Hepatocyte (in vitro differentiated cells): ENCODE measurements around the gene ERBB4. TPM values are rescaled to one million over a fixed set of nuclear protein-coding genes. Genes with fewer than 3 reads are reported as not detected.

Experiments used
- DNase-seq: peaks from one replicate; pipeline ENCODE4 v3.0.0-alpha.2; 2016; ENCODE audit warnings: low spot score
- H2AFZ ChIP-seq: fragments of 200-600 bp; sonication (generic); 2 replicates; pipeline ENCODE4 v1.6.0; 2016; ENCODE audit warnings: antibody characterized with exemption, mild to moderate bottlenecking
- H3K27ac ChIP-seq: fragments of 200-600 bp; sonication (generic); 2 replicates; pipeline ENCODE4 v1.5.1; 2016; ENCODE audit warnings: mild to moderate bottlenecking
- H3K27me3 ChIP-seq: fragments of 200-600 bp; sonication (generic); 2 replicates; pipeline ENCODE4 v1.6.1; 2016
- H3K36me3 ChIP-seq: fragments of 200-600 bp; sonication (generic); replicated peaks from 2 replicates; pipeline ENCODE4 v1.5.1; 2016; ENCODE audit warnings: low read depth; ENCODE audit not compliant: insufficient read depth
- H3K4me1 ChIP-seq: fragments of 200-600 bp; sonication (generic); 2 replicates; pipeline ENCODE4 v1.5.1; 2016; ENCODE audit warnings: mild to moderate bottlenecking, moderate library complexity; ENCODE audit not compliant: insufficient read depth
- H3K4me2 ChIP-seq: fragments of 200-600 bp; sonication (generic); 2 replicates; pipeline ENCODE4 v1.6.0; 2016
- H3K4me3 ChIP-seq: fragments of 200-600 bp; sonication (generic); 2 replicates; pipeline ENCODE4 v1.5.1; 2016; ENCODE audit warnings: mild to moderate bottlenecking
- H3K79me2 ChIP-seq: fragments of 200-600 bp; sonication (generic); 2 replicates; pipeline ENCODE4 v1.6.0; 2017; ENCODE audit warnings: mild to moderate bottlenecking
- H3K9me2 ChIP-seq: fragments of 200-600 bp; sonication (generic); replicated peaks from 2 replicates; pipeline ENCODE4 v1.6.0; 2017; ENCODE audit warnings: mild to moderate bottlenecking; ENCODE audit not compliant: insufficient read depth
- H3K9me3 ChIP-seq: fragments of 200-600 bp; sonication (generic); 2 replicates; pipeline ENCODE4 v1.5.1; 2016; ENCODE audit warnings: low read depth, mild to moderate bottlenecking
- H4K20me1 ChIP-seq: fragments of 200-600 bp; sonication (generic); 2 replicates; pipeline ENCODE4 v1.6.0; 2016; ENCODE audit warnings: mild to moderate bottlenecking; ENCODE audit not compliant: insufficient read depth, poor library complexity, severe bottlenecking
- EZH2 ChIP-seq: fragments of 200-600 bp; sonication (generic); IDR thresholded peaks from 2 replicates; pipeline ENCODE4 v1.6.1; 2016; ENCODE audit warnings: antibody characterized with exemption, mild to moderate bottlenecking, borderline replicate concordance
- EZH2phosphoT487 ChIP-seq: fragments of 200-600 bp; sonication (generic); IDR thresholded peaks from one replicate; pipeline ENCODE4 v1.6.1; 2018; ENCODE audit warnings: antibody characterized with exemption, mild to moderate bottlenecking, low read depth, moderate library complexity; ENCODE audit not compliant: unreplicated experiment, severe bottlenecking
- WGBS: methylation state at CpG from one replicate; pipeline ENCODE4 v1.1.6; 2016; ENCODE audit warnings: low lambda C conversion rate; ENCODE audit errors: missing lambda C conversion rate; 5-methylcytosine and 5-hydroxymethylcytosine counted together
- polyA plus RNA-seq: library from polyadenylated mRNA; unstranded; fragments of >200 nt; fragmentation: Nextera tagmentation; extraction: Ambion mirVana; gene quantifications from 2 replicates; pipeline ENCODE4 v1.2.1, GENCODE V29; 2016
- total RNA-seq: library from RNA; depleted of rRNA; stranded (reverse); fragments of >200 nt; gene quantifications from 2 replicates; pipeline ENCODE4 v1.2.3, GENCODE V29; 2014
- TF ChIP-seq, protein P1 (sequence below): fragments of 200-600 bp; sonication (generic); IDR thresholded peaks from 2 replicates; pipeline ENCODE4 v1.5.1; 2016; ENCODE audit warnings: antibody characterized with exemption, mild to moderate bottlenecking; ENCODE audit not compliant: poor library complexity

The ERBB4 gene
- total and polyA plus RNA-seq, 2 experiments from 2014 or later: 3.4 to 3.9 TPM

DNA sequence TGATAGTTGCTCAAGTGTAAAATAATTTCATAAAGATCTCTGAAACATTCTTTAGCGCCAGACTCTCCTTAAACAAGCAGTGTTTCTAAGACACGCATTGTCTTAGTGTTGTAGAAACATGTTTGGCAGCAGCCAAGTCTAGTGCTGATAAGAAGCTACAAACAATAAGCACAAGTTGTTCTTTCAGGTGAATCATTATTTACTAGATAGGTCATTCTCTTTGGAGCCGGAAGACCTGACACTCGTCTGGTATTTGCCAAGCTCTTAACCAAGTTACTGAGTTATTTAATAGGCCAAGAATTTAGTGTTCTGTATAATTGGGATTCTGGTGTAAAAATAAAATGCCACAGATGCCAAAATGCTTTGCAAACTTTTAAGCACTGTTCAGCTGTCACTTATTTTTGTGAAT, 1130.1 kb downstream of the ERBB4 start:
- H3K27ac ChIP-seq: peak overlapping the region; percentile 57
- H4K20me1 ChIP-seq: no peaks in the 10 kb centered on the region

DNA sequence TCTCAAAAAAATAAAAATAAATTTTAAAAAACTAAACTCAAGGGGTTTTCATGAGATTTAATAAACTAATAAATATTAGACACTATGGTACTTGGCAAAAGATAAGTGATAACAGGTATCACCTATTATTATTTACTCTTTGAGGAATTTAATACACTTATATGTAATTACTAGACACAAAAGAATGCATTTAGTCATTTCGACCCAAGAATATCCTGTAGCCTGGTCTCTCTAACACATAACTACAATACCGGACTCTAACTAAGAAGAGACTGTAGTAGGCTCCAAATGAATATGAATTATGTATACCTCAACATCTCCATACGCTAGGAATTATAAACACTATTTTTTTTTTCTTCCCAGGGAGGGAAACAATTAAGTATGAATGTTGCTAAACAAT, 1131.5 kb downstream of the ERBB4 start:
- no peak overlapping the region for H3K4me3 ChIP-seq
- TF ChIP-seq, protein P1, sequence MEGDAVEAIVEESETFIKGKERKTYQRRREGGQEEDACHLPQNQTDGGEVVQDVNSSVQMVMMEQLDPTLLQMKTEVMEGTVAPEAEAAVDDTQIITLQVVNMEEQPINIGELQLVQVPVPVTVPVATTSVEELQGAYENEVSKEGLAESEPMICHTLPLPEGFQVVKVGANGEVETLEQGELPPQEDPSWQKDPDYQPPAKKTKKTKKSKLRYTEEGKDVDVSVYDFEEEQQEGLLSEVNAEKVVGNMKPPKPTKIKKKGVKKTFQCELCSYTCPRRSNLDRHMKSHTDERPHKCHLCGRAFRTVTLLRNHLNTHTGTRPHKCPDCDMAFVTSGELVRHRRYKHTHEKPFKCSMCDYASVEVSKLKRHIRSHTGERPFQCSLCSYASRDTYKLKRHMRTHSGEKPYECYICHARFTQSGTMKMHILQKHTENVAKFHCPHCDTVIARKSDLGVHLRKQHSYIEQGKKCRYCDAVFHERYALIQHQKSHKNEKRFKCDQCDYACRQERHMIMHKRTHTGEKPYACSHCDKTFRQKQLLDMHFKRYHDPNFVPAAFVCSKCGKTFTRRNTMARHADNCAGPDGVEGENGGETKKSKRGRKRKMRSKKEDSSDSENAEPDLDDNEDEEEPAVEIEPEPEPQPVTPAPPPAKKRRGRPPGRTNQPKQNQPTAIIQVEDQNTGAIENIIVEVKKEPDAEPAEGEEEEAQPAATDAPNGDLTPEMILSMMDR: no peak
- TF ChIP-seq EZH2 (no peak), EZH2phosphoT487 (no peak)
- H3K4me2 ChIP-seq: no peak overlapping the region
- no peaks in the 10 kb centered on the region for H3K36me3 ChIP-seq
- H3K9me3 ChIP-seq: no peaks in the 10 kb centered on the region
- no peak overlapping the region for H2AFZ ChIP-seq
- no peaks in the 10 kb centered on the region for H3K4me1 ChIP-seq
- H4K20me1 ChIP-seq: no peaks in the 10 kb centered on the region
- DNase-seq: no peak
- no peaks in the 10 kb centered on the region for H3K9me2 ChIP-seq
- H3K79me2 ChIP-seq: no peaks in the 10 kb centered on the region
- 90% methylated on average over 3 of the region's 3 CpGs for WGBS
- H3K27ac ChIP-seq: no peak overlapping the region
- H3K27me3 ChIP-seq: no peaks in the 10 kb centered on the region

More for the DNA sequence above, 1130.1 kb downstream of the ERBB4 start:
- H3K4me1 ChIP-seq: no peaks in the 10 kb centered on the region
- no peak overlapping the region for H2AFZ ChIP-seq
- no peaks in the 10 kb centered on the region for H3K9me3 ChIP-seq
- H3K79me2 ChIP-seq: no peaks in the 10 kb centered on the region
- H3K4me2 ChIP-seq: peak overlapping the region; percentile 24
- no peak overlapping the region for H3K4me3 ChIP-seq
- H3K9me2 ChIP-seq: no peaks in the 10 kb centered on the region
- 38% methylated on average over 4 of the region's 4 CpGs for WGBS
- H3K36me3 ChIP-seq: no peaks in the 10 kb centered on the region
- H3K27me3 ChIP-seq: no peaks in the 10 kb centered on the region
- TF ChIP-seq EZH2phosphoT487 (no peak), EZH2 (no peak)
- TF ChIP-seq, protein P1: no peak
- DNase-seq: peak; percentile 38

DNA sequence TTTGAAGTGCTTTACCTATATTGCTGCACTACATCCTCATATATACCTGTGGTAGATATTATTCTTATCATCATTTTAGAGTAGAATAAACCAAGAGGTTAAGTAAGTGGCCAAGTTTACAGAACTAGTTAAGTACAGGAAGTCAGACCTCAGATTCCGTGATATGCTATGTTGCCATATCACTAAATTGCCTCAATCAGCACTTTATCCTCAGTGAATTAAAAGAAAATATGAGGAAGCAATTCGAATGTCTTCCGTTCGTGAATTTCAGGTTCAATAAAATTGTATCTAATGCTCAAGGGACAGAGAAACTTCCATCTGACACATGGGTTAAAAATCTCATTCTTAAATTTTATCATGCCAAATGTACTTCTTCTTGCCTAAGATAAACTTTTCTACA, 1133.6 kb downstream of the ERBB4 start:
- DNase-seq: no peak
- WGBS: 98% methylated on average over 4 of the region's 4 CpGs
- TF ChIP-seq EZH2phosphoT487 (no peak), EZH2 (no peak)
- TF ChIP-seq, protein P1: no peak
- no peaks in the 10 kb centered on the region for H4K20me1 ChIP-seq
- no peaks in the 10 kb centered on the region for H3K79me2 ChIP-seq
- H3K4me1 ChIP-seq: no peaks in the 10 kb centered on the region
- no peaks in the 10 kb centered on the region for H3K9me2 ChIP-seq
- no peaks in the 10 kb centered on the region for H3K27me3 ChIP-seq
- no peaks in the 10 kb centered on the region for H3K9me3 ChIP-seq
- no peak overlapping the region for H3K4me3 ChIP-seq
- no peaks in the 10 kb centered on the region for H3K36me3 ChIP-seq
- H3K4me2 ChIP-seq: no peak overlapping the region
- H3K27ac ChIP-seq: no peak overlapping the region
- H2AFZ ChIP-seq: no peak overlapping the region

DNA sequence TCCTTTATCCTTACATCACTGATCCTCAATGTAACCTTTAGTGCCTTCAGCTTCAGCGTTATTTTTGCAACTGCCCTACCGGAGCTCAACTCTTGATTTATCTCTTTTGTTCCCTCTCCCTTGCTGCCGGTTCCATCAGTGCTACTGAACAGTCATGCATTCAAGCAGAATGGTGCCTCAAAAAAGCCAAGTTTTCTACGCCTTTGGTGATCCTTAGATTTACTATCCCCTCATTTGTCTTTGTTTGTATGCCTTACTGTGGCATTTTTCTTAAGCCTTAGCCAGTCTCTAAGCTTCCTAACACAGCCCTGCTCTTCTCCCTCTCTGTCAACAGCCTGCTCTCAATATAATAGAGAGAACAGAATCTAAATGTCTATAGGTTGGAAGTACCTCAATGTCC, 1134.5 kb downstream of the ERBB4 start:
- no peaks in the 10 kb centered on the region for H3K36me3 ChIP-seq
- H3K4me2 ChIP-seq: no peak overlapping the region
- H3K27ac ChIP-seq: no peak overlapping the region
- TF ChIP-seq EZH2: no peak
- TF ChIP-seq, protein P1: no peak
- no peak for TF ChIP-seq EZH2phosphoT487
- no peak overlapping the region for H3K4me3 ChIP-seq
- no peak for DNase-seq
- no peak overlapping the region for H2AFZ ChIP-seq
- H3K9me3 ChIP-seq: no peaks in the 10 kb centered on the region
- no peaks in the 10 kb centered on the region for H3K27me3 ChIP-seq
- 62% methylated on average over 4 of the region's 4 CpGs for WGBS
- H3K9me2 ChIP-seq: no peaks in the 10 kb centered on the region
- no peaks in the 10 kb centered on the region for H3K79me2 ChIP-seq
- no peaks in the 10 kb centered on the region for H4K20me1 ChIP-seq
- no peaks in the 10 kb centered on the region for H3K4me1 ChIP-seq
